ENCODE measurements around the gene XKR3. TPM values are rescaled to one million over a fixed set of nuclear protein-coding genes. Genes with fewer than 3 reads are reported as not detected.

Gene XKR3
- total RNA-seq, 1 donor from 2014 or later = not detected

GRCh38 chr22:16807109-16807508 is 18.1 kb downstream of the XKR3 start:
- Histone ChIP-seq H3K9me3 (no peaks in the 10 kb centered on the region), H3K36me3 (no peaks in the 10 kb centered on the region), H3K4me3 (no peak overlapping the region), H3K27me3 (no peaks in the 10 kb centered on the region), H3K4me1 (no peaks in the 10 kb centered on the region), H3K27ac (no peak overlapping the region)
- TF ChIP-seq CTCF (IDR thresholded peaks at IDR 0.05) (no peak), POLR2A (IDR thresholded peaks at IDR 0.05) (no peak), POLR2AphosphoS5 (IDR thresholded peaks at IDR 0.05; ENCODE audit: insufficient read depth in 1 of 2, low read depth in 1 of 2) (no peak)
- DNase-seq (ENCODE audit: extremely low spot score in 2 of 2) = no peak
- intact Hi-C loops (cut with DNase I) = no loop called here

- intact Hi-C loops (cut with DNase I) = no loop called here
- Histone ChIP-seq H3K27me3 (no peaks in the 10 kb centered on the region), H3K27ac (no peak overlapping the region), H3K4me3 (no peak overlapping the region), H3K4me1 (no peaks in the 10 kb centered on the region), H3K9me3 (no peaks in the 10 kb centered on the region), H3K36me3 (no peaks in the 10 kb centered on the region)
- no peak for DNase-seq (ENCODE audit: extremely low spot score in 2 of 2)
- no peak for TF ChIP-seq POLR2A (IDR thresholded peaks at IDR 0.05)
- TF ChIP-seq CTCF (IDR thresholded peaks at IDR 0.05) = no peak
- TF ChIP-seq POLR2AphosphoS5 (IDR thresholded peaks at IDR 0.05; ENCODE audit: insufficient read depth in 1 of 2, low read depth in 1 of 2) = no peak
Observed at GRCh38 chr22:16806401-16806800, 18.8 kb downstream of the XKR3 start.

- Histone ChIP-seq H3K9me3 (no peaks in the 10 kb centered on the region), H3K4me3 (no peak overlapping the region)
Observed at GRCh38 chr22:16804882-16805281, 20.3 kb downstream of the XKR3 start.

GRCh38 chr22:16803255-16803917 is 21.8 kb downstream of the XKR3 start:
- Histone ChIP-seq H3K36me3 (no peaks in the 10 kb centered on the region), H3K9me3 (no peaks in the 10 kb centered on the region), H3K4me1 (no peaks in the 10 kb centered on the region), H3K27ac (no peak overlapping the region), H3K4me3 (no peak overlapping the region), H3K27me3 (no peaks in the 10 kb centered on the region)
- intact Hi-C loops (cut with DNase I) = no loop called here
- TF ChIP-seq POLR2A (IDR thresholded peaks at IDR 0.05) (no peak), POLR2AphosphoS5 (IDR thresholded peaks at IDR 0.05; ENCODE audit: insufficient read depth in 1 of 2, low read depth in 1 of 2) (no peak), CTCF (IDR thresholded peaks at IDR 0.05) (no peak)
- no peak for DNase-seq (ENCODE audit: extremely low spot score in 2 of 2)

More at GRCh38 chr22:16804882-16805281, 20.3 kb downstream of the XKR3 start:
- intact Hi-C loops (cut with DNase I) = no loop called here
- DNase-seq (ENCODE audit: extremely low spot score in 2 of 2) = no peak
- no peak overlapping the region for H3K27ac ChIP-seq
- H3K36me3 ChIP-seq = no peaks in the 10 kb centered on the region
- no peaks in the 10 kb centered on the region for H3K27me3 ChIP-seq
- TF ChIP-seq POLR2AphosphoS5 (IDR thresholded peaks at IDR 0.05; ENCODE audit: insufficient read depth in 1 of 2, low read depth in 1 of 2) (no peak), CTCF (IDR thresholded peaks at IDR 0.05) (no peak), POLR2A (IDR thresholded peaks at IDR 0.05) (no peak)
- H3K4me1 ChIP-seq = no peaks in the 10 kb centered on the region

- no peak for TF ChIP-seq POLR2A (IDR thresholded peaks at IDR 0.05)
- no peak for TF ChIP-seq POLR2AphosphoS5 (IDR thresholded peaks at IDR 0.05; ENCODE audit: insufficient read depth in 1 of 2, low read depth in 1 of 2)
- TF ChIP-seq CTCF (IDR thresholded peaks at IDR 0.05) = no peak
- no peak overlapping the region for H3K4me3 ChIP-seq
- H3K4me1 ChIP-seq = no peaks in the 10 kb centered on the region
- no peak for DNase-seq (ENCODE audit: extremely low spot score in 2 of 2)
- no peaks in the 10 kb centered on the region for H3K36me3 ChIP-seq
- H3K9me3 ChIP-seq = no peaks in the 10 kb centered on the region
- intact Hi-C loops (cut with DNase I) = no loop called here
- H3K27me3 ChIP-seq = no peaks in the 10 kb centered on the region
- H3K27ac ChIP-seq = no peak overlapping the region
Observed at GRCh38 chr22:16801571-16801970, 23.6 kb downstream of the XKR3 start.
